VCaP (cell line): ENCODE measurements around the gene FBXO38.

Experiments used
- H3K27ac ChIP-seq: fragments of 450-650 bp; 2 replicates; pipeline ENCODE4 v1.5.1; 2017
- CTCF ChIP-seq: fragments of 450-650 bp; conservative IDR thresholded peaks from 2 replicates; pipeline ENCODE4 v1.5.1; 2017; ENCODE audit warnings: mild to moderate bottlenecking, moderate library complexity

FBXO38 gene

GRCh38 chr5:148374690-148375360, 8.9 kb upstream of the FBXO38 start:
- TF ChIP-seq CTCF: peak; percentile 81
- H3K27ac ChIP-seq: no peak overlapping the region

DNA sequence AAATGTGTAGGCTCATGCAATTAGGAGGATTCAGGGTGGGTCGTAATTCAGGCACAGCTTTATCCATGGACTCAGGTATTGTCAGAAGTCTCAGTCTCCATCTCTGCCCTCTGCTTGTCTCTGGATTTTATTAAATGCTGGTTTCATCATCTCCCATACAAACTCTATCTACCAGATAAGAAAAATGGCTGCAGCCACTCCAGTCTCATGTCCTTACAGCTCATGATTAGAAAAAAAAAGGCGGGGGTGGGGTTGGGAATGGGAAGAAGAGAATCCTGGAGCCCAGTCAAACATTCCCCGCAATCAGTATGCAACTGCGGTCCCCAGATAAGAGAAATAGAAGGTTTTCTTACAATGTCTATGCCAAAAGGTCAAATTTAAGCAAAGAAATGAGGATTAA, 7.6 kb upstream of the FBXO38 start:
- no peak for TF ChIP-seq CTCF
- no peak overlapping the region for H3K27ac ChIP-seq

DNA sequence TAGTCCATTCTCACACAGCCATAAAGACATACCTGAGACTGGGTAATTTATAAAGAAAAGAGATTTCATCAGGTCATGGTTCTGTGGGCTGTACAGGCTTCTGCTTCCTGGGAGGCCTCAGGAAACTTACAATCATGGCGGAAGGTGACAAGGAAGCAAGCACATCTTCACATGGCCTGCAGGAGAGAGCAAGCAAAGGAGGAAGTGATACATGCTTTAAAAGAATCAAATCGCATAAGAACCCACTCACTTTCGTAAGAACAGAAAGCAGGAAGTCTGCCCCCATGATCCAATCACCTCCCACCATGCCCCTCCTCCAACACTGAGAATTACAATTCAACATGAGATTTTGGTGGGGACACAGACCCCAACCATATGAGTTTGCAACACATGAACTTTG, 5.1 kb upstream of the FBXO38 start:
- no peak for TF ChIP-seq CTCF

DNA sequence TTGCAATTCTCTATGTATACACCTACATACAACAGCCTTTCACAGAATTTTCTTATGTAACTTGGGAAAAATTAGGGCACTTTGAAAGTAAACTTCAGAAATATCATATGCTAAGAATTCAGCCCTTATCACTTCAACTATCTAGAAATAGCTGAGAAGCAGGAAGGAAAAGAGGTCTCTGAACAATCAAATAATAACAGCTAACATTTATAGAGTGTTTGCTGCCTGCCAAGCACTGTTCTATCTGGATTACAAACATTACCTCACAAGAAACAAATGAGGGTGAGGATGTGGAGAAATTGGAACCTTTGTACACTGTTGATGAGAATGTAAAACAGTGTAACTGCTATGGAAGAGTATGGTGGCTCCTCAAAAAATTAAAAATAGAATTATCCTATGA, 4.4 kb upstream of the FBXO38 start:
- no peak for TF ChIP-seq CTCF
- peak overlapping the region; percentile 62 for H3K27ac ChIP-seq

More for the DNA sequence above, 5.1 kb upstream of the FBXO38 start:
- peak overlapping the region; percentile 62; the same call in 1 of the 2 replicates for H3K27ac ChIP-seq

DNA sequence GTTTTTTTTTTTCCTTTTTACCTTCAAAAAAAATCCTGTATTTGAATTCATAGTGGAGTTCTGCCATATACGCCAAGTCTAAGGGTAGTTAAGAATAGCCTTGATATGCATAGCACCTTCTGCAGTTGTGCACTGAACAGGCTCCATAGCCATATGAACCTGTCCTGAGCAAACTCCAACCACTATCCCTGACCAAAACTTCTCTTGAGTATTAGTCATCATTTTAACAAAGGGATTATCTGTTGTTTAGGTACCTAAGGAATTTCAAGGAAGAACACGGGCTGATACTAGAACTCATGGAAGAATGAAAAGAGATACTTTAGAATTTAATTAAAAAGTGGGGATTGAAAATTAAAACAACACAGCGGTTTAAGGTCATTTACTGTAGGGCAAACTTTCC, 1.9 kb upstream of the FBXO38 start:
- no peak for TF ChIP-seq CTCF

GRCh38 chr5:148382961-148383360, 797 bp upstream of the FBXO38 start:
- H3K27ac ChIP-seq: peak overlapping the region; percentile 76

More for the DNA sequence above, 1.9 kb upstream of the FBXO38 start:
- H3K27ac ChIP-seq: no peak overlapping the region

DNA sequence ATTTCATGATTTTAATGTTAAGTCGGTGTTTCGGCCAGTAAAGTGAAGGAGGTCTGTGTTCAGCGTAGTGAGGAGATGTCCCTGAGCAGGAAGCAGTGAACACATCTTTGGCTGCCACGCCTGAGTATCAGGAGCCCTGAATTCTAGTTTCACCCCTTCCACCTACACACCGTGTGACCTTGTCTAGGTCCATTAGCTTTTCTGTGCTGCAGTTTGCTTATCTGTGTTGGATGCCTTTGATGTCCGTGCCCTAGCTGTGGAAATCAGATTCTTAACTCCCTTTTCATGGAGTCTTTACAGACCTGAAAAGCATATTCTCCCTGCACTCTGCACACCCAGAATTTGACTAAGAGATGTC, 601 bp downstream of the FBXO38 start:
- H3K27ac ChIP-seq: peak overlapping the region; percentile 76

More at GRCh38 chr5:148382961-148383360, 797 bp upstream of the FBXO38 start:
- no peak for TF ChIP-seq CTCF

More for the DNA sequence above, 601 bp downstream of the FBXO38 start:
- TF ChIP-seq CTCF: no peak
